Motor neuron (in vitro differentiated cells): Measurements from ENCODE around the gene EYS. TPM values are rescaled to one million over a fixed set of nuclear protein-coding genes. Genes with fewer than 3 reads are reported as not detected.

Source experiments
- ATAC-seq, 8 experiments: fragments of 200-7000 bp; cut with Tn5 transposase; replicated peaks in 6 of 8; 2 replicates each; pipeline ENCODE4 v1.8.0; 2021; ENCODE audit warnings: mild to moderate bottlenecking in 8 of 8, moderate library complexity in 8 of 8
- H3K27ac ChIP-seq, 2 donors: fragments of 250-450 bp; sonication (Bioruptor Pico); 2 replicates each; pipeline ENCODE4 v1.9.0; 2021; ENCODE audit warnings: antibody characterized with exemption in 2 of 2, mild to moderate bottlenecking in 2 of 2, moderate library complexity in 1 of 2
- H3K4me1 ChIP-seq, 2 donors: fragments of 250-450 bp; sonication (Bioruptor Pico); replicated peaks in 1 of 2; 2 replicates each; pipeline ENCODE4 v1.6.1; 2021; ENCODE audit warnings: antibody characterized with exemption in 2 of 2, mild to moderate bottlenecking in 2 of 2, moderate library complexity in 1 of 2
- H3K4me3 ChIP-seq, 5 donors: fragments of 250-450 bp; sonication (Bioruptor Pico); 2 replicates each; pipeline ENCODE4 v1.9.0; 2021; ENCODE audit warnings: antibody characterized with exemption in 5 of 5, mild to moderate bottlenecking in 5 of 5, moderate library complexity in 4 of 5
- WGBS, 10 experiments: fragments of 450-650 bp; shearing (Covaris generic); methylation state at CpG; one replicate each; pipeline ENCODE4 v1.0.0; 2022; 5-methylcytosine and 5-hydroxymethylcytosine counted together
- in situ Hi-C, 9 experiments: fragments of 400-800 bp; cut with MboI; loops; one replicate each; pipeline ENCODE4 v1.15.0; 2021; ENCODE audit warnings: low sequenced_read_pairs in 9 of 9, low pct_unique_long_range_greater_than_20kb in 2 of 9; ENCODE audit not compliant: unreplicated experiment in 9 of 9
- total RNA-seq, 8 experiments: library from RNA; unstranded; fragments of 300-600 nt; gene quantifications; 2 replicates each; pipeline versions ENCODE4 v1.2.3 to v1.2.4, GENCODE V29; 2022

The EYS gene
- total RNA-seq, 8 experiments from 2014 or later, result 0.71 to 3.7 (median 1.2) TPM

- Histone ChIP-seq H3K27ac (no peak overlapping the region), H3K4me1 (no peaks in the 10 kb centered on the region), H3K4me3 (no peak overlapping the region)
- ATAC-seq, result peak in 1 of 8 experiments; percentile 22
- WGBS, 10 experiments, result 0 to 95% (median 71%) methylated on average over 1 to 2 of the region's 2 CpGs; no CpG with 5 or more reads in 1 of the 10 experiments
- in situ Hi-C loops, result no loop called here
These were observed 1267.8 kb downstream of the EYS start for GRCh38 chr6:64439274-64439673.

DNA sequence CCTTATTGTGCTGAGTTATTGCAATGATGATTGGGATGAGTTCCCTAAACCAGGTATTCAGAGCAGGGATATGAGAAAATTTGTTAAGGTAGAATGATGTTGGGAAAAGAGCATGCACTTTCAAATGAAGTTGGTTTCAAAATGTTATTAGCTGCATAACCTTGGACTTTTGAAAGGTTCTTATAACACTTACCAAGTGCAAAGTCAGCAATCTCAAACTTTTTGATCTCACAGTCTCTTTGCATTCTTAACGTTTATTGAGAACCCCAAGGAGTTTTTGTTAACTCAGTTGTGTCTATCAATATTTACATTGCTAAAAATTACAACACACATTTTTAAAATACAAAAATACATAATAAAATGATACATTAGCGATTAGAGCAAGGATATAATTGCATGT, 1269.0 kb downstream of the EYS start:
- no peak for ATAC-seq
- no peaks in the 10 kb centered on the region for H3K4me1 ChIP-seq
- H3K27ac ChIP-seq, result no peak overlapping the region
- H3K4me3 ChIP-seq, result no peak overlapping the region
- 21 to 94% (median 50%) methylated on average over 1 to 2 of the region's 2 CpGs; no CpG with 5 or more reads in 1 of the 10 experiments for WGBS, 10 experiments
- in situ Hi-C loops, result no loop called here

DNA sequence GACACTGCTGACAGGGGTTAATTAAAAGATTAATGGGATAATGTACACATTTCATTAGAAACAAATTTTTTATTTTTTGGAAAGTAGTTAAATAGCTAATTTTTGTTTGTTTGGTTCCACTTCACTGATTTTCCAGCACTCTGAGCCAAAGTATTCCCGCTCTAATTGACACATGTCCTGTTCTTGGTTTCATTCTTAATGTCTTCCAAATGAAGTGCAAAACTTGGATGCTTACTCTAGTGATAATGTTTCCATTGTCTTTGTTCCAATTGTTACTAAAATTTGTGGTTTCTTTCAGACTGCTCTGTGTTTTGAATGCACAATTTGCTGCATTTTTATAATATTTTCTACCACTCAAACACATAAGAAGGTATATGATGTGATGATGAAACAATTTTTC, 1277.1 kb downstream of the EYS start:
- in situ Hi-C loops, result no loop called here
- Histone ChIP-seq H3K27ac (no peak overlapping the region), H3K4me1 (no peaks in the 10 kb centered on the region), H3K4me3 (no peak overlapping the region)
- ATAC-seq, result no peak
- 0 to 100% (median 60%) methylated on average over 1 of the region's 1 CpG; no CpG with 5 or more reads in 1 of the 10 experiments for WGBS, 10 experiments

DNA sequence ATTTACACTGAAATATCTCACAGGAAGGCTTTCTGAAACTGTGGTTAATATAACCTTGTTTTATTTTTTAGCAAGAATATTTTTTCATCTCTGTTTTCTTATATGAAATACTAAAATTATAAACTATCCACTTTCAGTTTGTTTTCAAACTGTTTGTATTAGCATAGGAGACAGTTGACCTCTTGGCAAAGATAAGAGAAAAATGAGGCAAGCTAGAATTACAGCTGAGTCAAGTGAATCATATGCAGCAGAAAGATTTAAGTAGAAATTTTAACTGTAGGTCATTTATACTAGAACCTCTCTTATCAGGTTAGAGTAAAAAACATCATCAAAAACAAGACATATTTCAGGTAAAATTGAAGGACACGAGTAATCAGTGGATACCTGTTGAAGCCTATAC, 1278.8 kb downstream of the EYS start:
- H3K4me3 ChIP-seq, result no peak overlapping the region
- no peak for ATAC-seq
- in situ Hi-C loops, result no loop called here
- WGBS, 10 experiments, result 0 to 100% (median 51%) methylated on average over 1 of the region's 1 CpG
- no peaks in the 10 kb centered on the region for H3K4me1 ChIP-seq
- H3K27ac ChIP-seq, result no peak overlapping the region

DNA sequence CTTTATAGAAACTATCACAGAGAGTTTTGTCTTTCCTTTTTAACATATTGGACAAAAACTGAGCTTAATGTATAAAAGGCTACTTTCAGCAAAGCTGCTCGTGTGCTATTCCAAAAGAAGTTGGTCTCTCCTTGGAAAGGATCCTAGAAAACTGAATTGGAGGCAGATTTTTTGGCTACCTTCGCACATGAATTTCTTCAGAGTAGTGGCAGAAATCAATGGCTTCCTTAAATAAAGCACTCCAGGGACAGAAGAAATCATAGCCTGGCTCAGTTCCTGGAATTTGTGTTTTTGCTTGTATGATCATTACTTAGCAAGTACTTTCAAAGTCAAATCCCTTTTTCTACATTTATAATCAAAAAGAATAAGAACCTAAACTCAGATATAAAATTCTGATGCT, 1291.1 kb downstream of the EYS start:
- H3K4me3 ChIP-seq, result no peak overlapping the region
- H3K4me1 ChIP-seq, result no peaks in the 10 kb centered on the region
- in situ Hi-C loops, result no loop called here
- 0 to 100% (median 91%) methylated on average over 1 to 2 of the region's 2 CpGs; no CpG with 5 or more reads in 3 of the 10 experiments for WGBS, 10 experiments
- ATAC-seq, result no peak
- H3K27ac ChIP-seq, result no peak overlapping the region

DNA sequence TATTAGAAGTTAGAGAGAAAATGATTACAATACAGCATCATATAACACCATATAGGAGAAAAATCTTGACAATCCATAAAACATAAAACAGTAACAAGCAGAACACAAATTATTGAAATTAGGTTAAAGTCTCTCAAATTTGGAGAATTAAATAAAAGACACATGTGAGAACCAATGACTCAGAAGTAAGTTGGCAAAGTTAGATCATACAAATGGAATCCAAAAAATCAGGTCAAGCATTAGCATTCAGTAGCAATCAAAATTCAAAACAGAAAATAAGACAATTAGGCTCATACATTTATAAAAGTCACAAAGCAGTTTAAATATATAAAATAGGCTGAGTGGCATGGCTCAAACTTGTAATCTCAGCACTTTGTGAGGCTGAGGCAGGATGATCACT, 1295.8 kb downstream of the EYS start:
- ATAC-seq, result no peak
- no peaks in the 10 kb centered on the region for H3K4me1 ChIP-seq
- no peak overlapping the region for H3K27ac ChIP-seq
- H3K4me3 ChIP-seq, result no peak overlapping the region
- in situ Hi-C loops, result no loop called here

DNA sequence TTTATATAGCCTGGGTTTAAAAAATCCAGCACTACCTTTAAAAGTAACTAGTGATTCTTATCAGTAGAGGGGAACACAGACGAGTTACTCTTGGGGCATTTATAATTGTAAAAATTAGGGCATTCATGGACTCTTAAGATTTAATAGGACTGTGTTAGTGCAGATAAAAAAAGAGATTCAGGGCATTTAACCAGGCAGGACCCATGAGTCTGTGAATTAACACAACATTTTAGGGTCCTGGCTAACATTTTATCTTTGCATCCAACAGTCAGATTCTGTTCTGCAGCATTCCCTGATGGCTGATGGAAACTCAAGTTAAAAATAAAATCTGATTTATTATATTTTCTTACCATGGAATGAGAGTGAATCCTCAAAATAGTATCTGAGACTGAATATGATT, 1297.1 kb downstream of the EYS start:
- in situ Hi-C loops, result no loop called here
- no peaks in the 10 kb centered on the region for H3K4me1 ChIP-seq
- no peak overlapping the region for H3K4me3 ChIP-seq
- H3K27ac ChIP-seq, result no peak overlapping the region
- WGBS, 10 experiments, result 14 to 100% (median 53%) methylated on average over 1 of the region's 1 CpG
- no peak for ATAC-seq

- 20 to 100% (median 55%) methylated on average over 1 to 5 of the region's 5 CpGs; no CpG with 5 or more reads in 2 of the 10 experiments for WGBS, 10 experiments
- ATAC-seq, result no peak
- in situ Hi-C loops, result no loop called here
- Histone ChIP-seq H3K27ac (no peak overlapping the region), H3K4me3 (no peak overlapping the region), H3K4me1 (peaks cover 0 to 6% of the 10 kb centered on the region in 2 donors)
These were observed 1302.6 kb downstream of the EYS start for GRCh38 chr6:64404396-64404795.

DNA sequence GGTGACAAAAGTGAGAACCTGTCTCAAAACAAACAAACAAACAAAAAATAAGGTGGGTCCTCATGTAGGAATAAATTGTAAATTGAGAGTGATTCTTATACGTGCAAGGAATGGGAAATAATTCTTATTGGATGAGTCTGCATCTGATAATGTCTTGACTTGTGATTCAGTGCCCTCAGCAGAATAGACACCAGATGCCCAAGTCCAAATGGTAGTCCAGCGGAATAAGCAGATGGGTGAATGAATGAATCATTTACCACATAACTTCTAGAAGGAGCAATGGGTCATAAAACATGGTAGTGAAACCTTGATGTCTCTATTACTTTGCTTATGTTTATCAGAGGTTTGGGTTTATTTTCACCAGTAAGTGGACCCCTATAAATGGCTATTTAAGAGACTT, 1323.7 kb downstream of the EYS start:
- Histone ChIP-seq H3K4me3 (no peak overlapping the region), H3K4me1 (no peaks in the 10 kb centered on the region), H3K27ac (no peak overlapping the region)
- 0 to 100% (median 24%) methylated on average over 1 to 2 of the region's 2 CpGs; no CpG with 5 or more reads in 2 of the 10 experiments for WGBS, 10 experiments
- no peak for ATAC-seq
- in situ Hi-C loops, result no loop called here

DNA sequence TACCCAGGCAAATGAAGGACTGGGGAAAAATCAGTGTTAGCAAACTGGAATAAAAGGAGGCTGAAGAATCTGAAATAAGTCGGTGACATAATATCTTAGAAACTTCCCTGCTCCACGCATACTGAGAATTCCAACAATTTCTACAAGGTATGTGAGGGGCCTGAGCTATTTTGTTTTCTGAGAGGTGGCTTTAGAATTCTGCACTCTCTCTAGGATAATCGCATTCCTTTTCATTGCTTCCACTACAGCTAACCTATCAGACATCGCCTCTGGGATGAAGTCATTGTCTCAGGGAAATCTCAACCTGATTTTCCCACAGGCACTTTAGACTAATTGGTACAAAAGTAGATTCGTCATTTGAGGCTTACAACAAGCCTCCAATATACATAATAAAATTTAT, 1330.6 kb downstream of the EYS start:
- no peak overlapping the region for H3K4me3 ChIP-seq
- peak in 2 of 8 experiments; percentile 18 to 33 for ATAC-seq
- in situ Hi-C loops, result no loop called here
- no peak overlapping the region for H3K27ac ChIP-seq
- 21 to 97% (median 66%) methylated on average over 1 to 5 of the region's 5 CpGs for WGBS, 10 experiments
- no peaks in the 10 kb centered on the region for H3K4me1 ChIP-seq

GRCh38 chr6:64357430-64357829, 1349.6 kb downstream of the EYS start:
- in situ Hi-C loops, result no loop called here
- ATAC-seq, result no peak
- Histone ChIP-seq H3K4me1 (no peaks in the 10 kb centered on the region), H3K27ac (no peak overlapping the region), H3K4me3 (no peak overlapping the region)
- WGBS, 10 experiments, result 0 to 80% (median 30%) methylated on average over 1 of the region's 1 CpG; no CpG with 5 or more reads in 4 of the 10 experiments

GRCh38 chr6:64347411-64347810, 1359.6 kb downstream of the EYS start:
- Histone ChIP-seq H3K4me1 (no peaks in the 10 kb centered on the region), H3K27ac (no peak overlapping the region), H3K4me3 (no peak overlapping the region)
- WGBS, 10 experiments, result 13 to 100% (median 100%) methylated on average over 1 of the region's 1 CpG; no CpG with 5 or more reads in 1 of the 10 experiments
- in situ Hi-C loops, result loop anchor here in 2 of 9 experiments (25.0 kb wide), 1 partner anchor 335 kb away; no protein-coding TSS in a partner anchor
- no peak for ATAC-seq

GRCh38 chr6:64335195-64335594, 1371.8 kb downstream of the EYS start:
- no peak overlapping the region for H3K27ac ChIP-seq
- H3K4me1 ChIP-seq, result no peaks in the 10 kb centered on the region
- no peak overlapping the region for H3K4me3 ChIP-seq
- in situ Hi-C loops, result loop anchor here in 3 of 9 experiments (10.0 to 25.0 kb wide), 2 partner anchors 320 to 323 kb away; no protein-coding TSS in a partner anchor
- WGBS, 10 experiments, result 10 to 100% (median 84%) methylated on average over 2 to 7 of the region's 8 CpGs; no CpG with 5 or more reads in 2 of the 10 experiments
- ATAC-seq, result no peak

DNA sequence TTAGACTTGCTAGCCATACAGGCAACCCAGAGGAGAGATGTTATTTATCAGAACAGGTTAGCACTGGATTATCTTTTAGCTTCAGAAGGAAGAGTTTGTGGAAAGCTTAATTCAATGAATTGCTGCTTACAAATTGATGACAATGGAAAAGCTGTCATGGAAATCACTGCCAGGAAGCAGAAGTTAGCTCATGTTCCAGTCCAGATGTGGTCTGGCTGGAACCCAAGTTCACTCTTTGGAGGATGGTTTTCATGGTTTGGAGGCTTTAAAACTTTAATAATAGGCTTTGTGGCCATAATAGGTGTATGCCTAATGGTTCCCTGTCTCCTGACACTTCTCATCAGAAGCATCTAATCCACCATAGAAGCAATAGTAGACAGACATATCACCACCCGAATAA, 1372.4 kb downstream of the EYS start:
- no peak overlapping the region for H3K27ac ChIP-seq
- 71 to 100% (median 92%) methylated on average over 1 of the region's 1 CpG; no CpG with 5 or more reads in 6 of the 10 experiments for WGBS, 10 experiments
- H3K4me1 ChIP-seq, result no peaks in the 10 kb centered on the region
- in situ Hi-C loops, result loop anchor here in 3 of 9 experiments (10.0 to 25.0 kb wide), 2 partner anchors 320 to 322 kb away; no protein-coding TSS in a partner anchor
- H3K4me3 ChIP-seq, result no peak overlapping the region
- ATAC-seq, result no peak
